Inferior parietal cortex (tissue), 1 donor: ENCODE results near the gene ARHGAP24.

Source experiments
- DNase-seq: peaks from one replicate; pipeline ENCODE4 v3.0.0-alpha.2; 2016; ENCODE audit errors: extremely low spot score

The ARHGAP24 gene

GRCh38 chr4:85474818-85475630 lies at the start of gene ARHGAP24:
ARHGAP24 (plus strand) TSS chr4:85475150.
- peak; percentile 32 for DNase-seq

GRCh38 chr4:85426366-85426765 lies 48.6 kb upstream of the ARHGAP24 start:
- no peak for DNase-seq

GRCh38 chr4:85427123-85427522 lies 47.8 kb upstream of the ARHGAP24 start:
- DNase-seq, result no peak

GRCh38 chr4:85430226-85430625 lies 44.7 kb upstream of the ARHGAP24 start:
- no peak for DNase-seq

GRCh38 chr4:85430697-85431096 lies 44.3 kb upstream of the ARHGAP24 start:
- no peak for DNase-seq

- DNase-seq, result no peak
Measured at GRCh38 chr4:85431156-85431555, 43.8 kb upstream of the ARHGAP24 start.

- no peak for DNase-seq
Measured at GRCh38 chr4:85431881-85432485, 43.0 kb upstream of the ARHGAP24 start.

- no peak for DNase-seq
Measured at GRCh38 chr4:85445050-85445639, 29.8 kb upstream of the ARHGAP24 start.

- DNase-seq, result no peak
Measured at GRCh38 chr4:85446141-85446861, 28.6 kb upstream of the ARHGAP24 start.

- DNase-seq, result peak; percentile 39
Measured at GRCh38 chr4:85448906-85449890, 25.8 kb upstream of the ARHGAP24 start.

GRCh38 chr4:85452058-85452731 lies 22.8 kb upstream of the ARHGAP24 start:
- DNase-seq, result no peak

GRCh38 chr4:85455942-85456341 lies 19.0 kb upstream of the ARHGAP24 start:
- no peak for DNase-seq

- no peak for DNase-seq
Measured at GRCh38 chr4:85457752-85458467, 17.0 kb upstream of the ARHGAP24 start.

GRCh38 chr4:85459736-85460135 lies 15.2 kb upstream of the ARHGAP24 start:
- DNase-seq, result no peak

GRCh38 chr4:85474356-85474755 lies 594 bp upstream of the ARHGAP24 start:
- DNase-seq, result no peak

GRCh38 chr4:85475631-85476233 lies 782 bp downstream of the ARHGAP24 start:
- no peak for DNase-seq

GRCh38 chr4:85476381-85476780 lies 1.4 kb downstream of the ARHGAP24 start:
- DNase-seq, result no peak

- DNase-seq, result no peak
Measured at GRCh38 chr4:85477534-85477933, 2.6 kb downstream of the ARHGAP24 start.

- DNase-seq, result no peak
Measured at GRCh38 chr4:85478576-85478975, 3.6 kb downstream of the ARHGAP24 start.
